HEK293 (cell line): Measurements from ENCODE around the gene IL34.

ENCODE experiments used
- CTCF ChIA-PET: fragments of 350-600 bp; formaldehyde crosslinking; extraction: SDS; loops from one replicate; lab custom pipeline; 2021; ENCODE audit warnings: antibody characterized with exemption; lab: Yijun Ruan, JAX
- POLR2A ChIA-PET: fragments of 300-600 bp; formaldehyde crosslinking; extraction: SDS; loops from one replicate; lab custom pipeline; 2020; ENCODE audit warnings: antibody characterized with exemption, inconsistent platforms; lab: Yijun Ruan, JAX
- H3K27ac ChIP-seq: fragments of 200-500 bp; sonication (Bioruptor generic); 2 replicates; pipeline ENCODE4 v1.5.1; 2014; ENCODE audit warnings: low read depth, low read length, control low read depth, inconsistent platforms; ENCODE audit errors: extremely low read depth
- H3K36me3 ChIP-seq, 2 experiments: fragments of 200-500 bp in 1 of 2; sonication (Bioruptor generic) in 1 of 2; 1 replicate in 1 of 2; 2 replicates in 1 of 2; pipeline ENCODE4 v1.5.1; 2014 to 2017; ENCODE audit warnings: inconsistent platforms in 2 of 2, low read length in 2 of 2; ENCODE audit not compliant: control insufficient read depth in 2 of 2, insufficient read depth in 1 of 2
- H3K4me1 ChIP-seq: fragments of 200-500 bp; sonication (Bioruptor generic); 2 replicates; pipeline ENCODE4 v1.5.1; 2014; ENCODE audit warnings: mild to moderate bottlenecking, low read length, inconsistent platforms; ENCODE audit not compliant: control insufficient read depth, insufficient read depth
- H3K4me3 ChIP-seq: 2 replicates; pipeline ENCODE4 v1.5.1; 2011; ENCODE audit warnings: low read depth, mild to moderate bottlenecking, control low read depth, low read length, moderate library complexity
- H3K9me3 ChIP-seq: fragments of 200-500 bp; sonication (Bioruptor generic); 2 replicates; pipeline ENCODE4 v1.5.1; 2014; ENCODE audit warnings: low read depth, low read length, inconsistent platforms; ENCODE audit not compliant: control insufficient read depth, insufficient read depth
- ZBTB21 ChIP-seq: fragments of 450-650 bp; formaldehyde crosslinking; IDR thresholded peaks from 2 replicates; pipeline ENCODE4 v1.5.1; 2017; ENCODE audit warnings: missing biosample characterization, missing genetic modification characterization
- ZNF112 ChIP-seq: fragments of 450-650 bp; formaldehyde crosslinking; IDR thresholded peaks from 2 replicates; pipeline ENCODE4 v1.5.0; 2017; ENCODE audit warnings: missing biosample characterization, missing genetic modification characterization
- ZNF155 ChIP-seq: fragments of 450-650 bp; formaldehyde crosslinking; IDR thresholded peaks from 2 replicates; pipeline ENCODE4 v1.5.1; 2016; ENCODE audit warnings: missing biosample characterization, missing genetic modification characterization
- ZNF169 ChIP-seq: fragments of 450-650 bp; formaldehyde crosslinking; IDR thresholded peaks from 2 replicates; pipeline ENCODE4 v1.5.1; 2016; ENCODE audit warnings: missing biosample characterization, missing genetic modification characterization
- ZNF174 ChIP-seq: fragments of 450-650 bp; formaldehyde crosslinking; IDR thresholded peaks from 2 replicates; pipeline ENCODE4 v1.5.0; 2017; ENCODE audit warnings: missing biosample characterization, mild to moderate bottlenecking, missing genetic modification characterization
- ZNF211 ChIP-seq: fragments of 450-650 bp; formaldehyde crosslinking; IDR thresholded peaks from 2 replicates; pipeline ENCODE4 v1.5.1; 2016; ENCODE audit warnings: low read depth, missing biosample characterization, missing genetic modification characterization
- ZNF239 ChIP-seq: fragments of 450-650 bp; formaldehyde crosslinking; IDR thresholded peaks from 2 replicates; pipeline ENCODE4 v1.5.1; 2016; ENCODE audit warnings: missing biosample characterization, missing genetic modification characterization
- ZNF274 ChIP-seq, 2 experiments: fragments of 200-500 bp in 1 of 2; fragments of 450-650 bp in 1 of 2; sonication (Bioruptor generic) in 1 of 2; formaldehyde crosslinking in 1 of 2; IDR thresholded peaks; 2 replicates each; pipeline versions ENCODE4 v1.5.1 to v1.6.1; 2014 to 2016; ENCODE audit warnings: borderline replicate concordance in 1 of 2, inconsistent platforms in 1 of 2, low read length in 1 of 2, missing biosample characterization in 1 of 2, missing genetic modification characterization in 1 of 2
- ZNF433 ChIP-seq: fragments of 450-650 bp; formaldehyde crosslinking; IDR thresholded peaks from 2 replicates; pipeline ENCODE4 v1.5.1; 2016; ENCODE audit warnings: missing biosample characterization, missing genetic modification characterization, low read depth
- ZNF501 ChIP-seq: fragments of 450-650 bp; formaldehyde crosslinking; IDR thresholded peaks from 2 replicates; pipeline ENCODE4 v1.5.1; 2016; ENCODE audit warnings: missing biosample characterization, missing genetic modification characterization
- ZNF530 ChIP-seq: fragments of 450-650 bp; formaldehyde crosslinking; IDR thresholded peaks from 2 replicates; pipeline ENCODE4 v1.5.1; 2016; ENCODE audit warnings: low read depth, missing biosample characterization, missing genetic modification characterization
- ZNF571 ChIP-seq: fragments of 450-650 bp; formaldehyde crosslinking; IDR thresholded peaks from 2 replicates; pipeline ENCODE4 v1.5.0; 2017; ENCODE audit warnings: missing biosample characterization, missing genetic modification characterization
- ZNF600 ChIP-seq: fragments of 450-650 bp; formaldehyde crosslinking; IDR thresholded peaks from 2 replicates; pipeline ENCODE4 v1.5.1; 2016; ENCODE audit warnings: missing biosample characterization, missing genetic modification characterization
- ZNF776 ChIP-seq: fragments of 450-650 bp; formaldehyde crosslinking; IDR thresholded peaks from 2 replicates; pipeline ENCODE4 v1.5.0; 2017; ENCODE audit warnings: missing biosample characterization, missing genetic modification characterization, borderline replicate concordance
- ZNF791 ChIP-seq: fragments of 450-650 bp; formaldehyde crosslinking; IDR thresholded peaks from 2 replicates; pipeline ENCODE4 v1.5.1; 2016; ENCODE audit warnings: missing biosample characterization, missing genetic modification characterization
- ZNF792 ChIP-seq: fragments of 450-650 bp; formaldehyde crosslinking; IDR thresholded peaks from 2 replicates; pipeline ENCODE4 v1.5.1; 2016; ENCODE audit warnings: missing biosample characterization, missing genetic modification characterization
- ZSCAN30 ChIP-seq: fragments of 450-650 bp; IDR thresholded peaks from 2 replicates; pipeline ENCODE4 v1.5.1; 2018; ENCODE audit warnings: missing biosample characterization, mild to moderate bottlenecking, missing genetic modification characterization, moderate library complexity
- TF ChIP-seq, protein P1 (sequence below): fragments of 450-650 bp; formaldehyde crosslinking; IDR thresholded peaks from 2 replicates; pipeline ENCODE4 v1.5.1; 2016; ENCODE audit warnings: missing biosample characterization, missing genetic modification characterization
- TF ChIP-seq, protein P2 (sequence below): fragments of 450-650 bp; formaldehyde crosslinking; IDR thresholded peaks from 2 replicates; pipeline ENCODE4 v1.5.1; 2017; ENCODE audit warnings: missing biosample characterization, missing genetic modification characterization
- TF ChIP-seq, protein P3 (sequence below): fragments of 450-650 bp; formaldehyde crosslinking; IDR thresholded peaks from 2 replicates; pipeline ENCODE4 v1.5.1; 2017; ENCODE audit warnings: missing biosample characterization, missing genetic modification characterization
- TF ChIP-seq, protein P4 (sequence below): fragments of 450-650 bp; formaldehyde crosslinking; IDR thresholded peaks from 2 replicates; pipeline ENCODE4 v1.5.1; 2016; ENCODE audit warnings: missing biosample characterization, missing genetic modification characterization, low read depth
- TF ChIP-seq, protein P5 (sequence below): fragments of 450-650 bp; formaldehyde crosslinking; IDR thresholded peaks from 2 replicates; pipeline ENCODE4 v1.5.1; 2016; ENCODE audit warnings: missing biosample characterization, missing genetic modification characterization

IL34 gene

DNA sequence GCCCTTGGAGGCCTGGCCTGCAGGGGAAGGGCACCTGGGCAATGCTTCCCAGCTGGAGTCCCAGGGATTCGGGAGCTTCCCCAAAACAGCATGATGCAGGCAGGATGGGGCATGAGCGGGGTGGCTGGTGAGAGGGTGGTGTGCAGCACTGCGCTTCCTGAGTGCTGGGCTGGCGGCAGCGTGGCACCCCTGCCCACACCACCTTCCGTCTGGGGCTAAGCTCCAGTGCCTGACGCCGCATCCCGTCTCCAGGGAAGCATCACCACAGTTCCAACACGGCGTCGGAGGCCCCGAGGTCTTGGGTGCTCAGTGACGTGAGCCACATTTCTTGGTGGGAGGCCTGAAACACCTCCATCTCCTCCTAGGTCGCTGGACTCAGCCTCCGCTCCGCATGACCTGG lies 53.3 kb downstream of the IL34 start:
- Histone ChIP-seq H3K4me1 (no peaks in the 10 kb centered on the region), H3K36me3 (peaks cover 0 to 5% of the 10 kb centered on the region in 2 experiments; a peak in 1 of 3 replicates), H3K9me3 (no peaks in the 10 kb centered on the region), H3K4me3 (no peak overlapping the region), H3K27ac (no peak overlapping the region)
- ChIA-PET POLR2A (no interaction called here), CTCF (no interaction called here)
- TF ChIP-seq, protein P1, sequence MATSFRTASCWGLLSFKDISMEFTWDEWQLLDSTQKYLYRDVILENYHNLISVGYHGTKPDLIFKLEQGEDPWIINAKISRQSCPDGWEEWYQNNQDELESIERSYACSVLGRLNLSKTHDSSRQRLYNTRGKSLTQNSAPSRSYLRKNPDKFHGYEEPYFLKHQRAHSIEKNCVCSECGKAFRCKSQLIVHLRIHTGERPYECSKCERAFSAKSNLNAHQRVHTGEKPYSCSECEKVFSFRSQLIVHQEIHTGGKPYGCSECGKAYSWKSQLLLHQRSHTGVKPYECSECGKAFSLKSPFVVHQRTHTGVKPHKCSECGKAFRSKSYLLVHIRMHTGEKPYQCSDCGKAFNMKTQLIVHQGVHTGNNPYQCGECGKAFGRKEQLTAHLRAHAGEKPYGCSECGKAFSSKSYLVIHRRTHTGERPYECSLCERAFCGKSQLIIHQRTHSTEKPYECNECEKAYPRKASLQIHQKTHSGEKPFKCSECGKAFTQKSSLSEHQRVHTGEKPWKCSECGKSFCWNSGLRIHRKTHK (tag by site-specific recombination) = no peak
- TF ChIP-seq ZNF530 (tag by site-specific recombination) = no peak
- TF ChIP-seq ZNF274 (IDR thresholded peaks at IDR 0.05; ENCODE audit: low read length) = no peak
- TF ChIP-seq ZNF274 (tag by site-specific recombination; IDR thresholded peaks at IDR 0.05; ENCODE audit: borderline replicate concordance) = no peak
- no peak for TF ChIP-seq ZNF501 (tag by site-specific recombination)
- TF ChIP-seq ZNF211 = no peak

DNA sequence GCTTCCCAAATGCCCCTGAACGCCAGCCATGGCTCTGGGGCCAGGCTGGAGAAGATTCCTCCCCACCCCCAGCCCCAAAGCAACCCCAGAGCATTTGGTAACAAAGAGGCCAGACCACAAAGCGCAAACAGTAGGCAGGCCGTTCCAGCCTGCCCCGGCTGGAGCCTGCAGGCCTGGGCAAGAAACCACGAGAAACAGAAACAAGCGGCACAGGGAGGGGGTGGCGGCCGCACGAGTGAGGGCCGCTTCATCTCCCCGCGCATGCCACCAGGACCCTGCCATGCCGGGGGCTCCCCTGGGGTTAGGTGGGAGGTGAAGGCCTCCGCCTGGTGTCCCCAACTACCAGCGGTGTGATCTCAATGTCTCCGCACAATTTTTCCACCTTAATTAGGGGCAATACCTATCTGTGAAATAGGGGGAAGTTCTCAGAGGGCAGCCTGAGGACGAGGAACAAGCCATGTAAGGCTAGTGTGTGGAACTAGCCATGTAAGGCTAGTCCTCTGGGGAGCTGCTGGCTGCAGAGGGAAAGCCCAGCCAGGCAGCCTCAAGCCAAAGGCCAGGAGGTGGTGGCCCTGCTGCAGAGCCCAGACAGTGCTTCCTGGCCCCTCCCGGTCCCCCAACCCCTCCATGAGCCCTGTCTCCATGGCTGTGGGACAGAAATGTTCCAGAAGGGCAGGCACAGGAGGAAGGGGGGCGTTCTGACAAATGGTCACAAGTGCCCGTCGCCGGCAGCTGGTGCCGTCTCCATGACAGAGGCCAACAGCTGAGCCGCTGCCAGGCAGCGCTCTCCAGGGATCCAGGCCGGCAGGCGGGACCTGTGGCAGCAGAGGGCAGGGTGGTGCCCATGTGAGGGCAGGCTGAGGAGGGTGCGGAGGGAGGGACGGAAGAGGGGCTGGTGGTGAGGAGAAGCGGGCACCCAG lies 54.0 kb downstream of the IL34 start:
- Histone ChIP-seq H3K4me3 (no peak overlapping the region), H3K4me1 (no peaks in the 10 kb centered on the region), H3K27ac (no peak overlapping the region), H3K9me3 (no peaks in the 10 kb centered on the region), H3K36me3 (peaks cover 0 to 5% of the 10 kb centered on the region in 2 experiments; a peak in 1 of 3 replicates)
- ChIA-PET POLR2A (no interaction called here), CTCF (no interaction called here)
- TF ChIP-seq ZNF791 (tag by site-specific recombination) (no peak), ZNF776 (tag by site-specific recombination) (no peak), ZBTB21 (no peak)

DNA sequence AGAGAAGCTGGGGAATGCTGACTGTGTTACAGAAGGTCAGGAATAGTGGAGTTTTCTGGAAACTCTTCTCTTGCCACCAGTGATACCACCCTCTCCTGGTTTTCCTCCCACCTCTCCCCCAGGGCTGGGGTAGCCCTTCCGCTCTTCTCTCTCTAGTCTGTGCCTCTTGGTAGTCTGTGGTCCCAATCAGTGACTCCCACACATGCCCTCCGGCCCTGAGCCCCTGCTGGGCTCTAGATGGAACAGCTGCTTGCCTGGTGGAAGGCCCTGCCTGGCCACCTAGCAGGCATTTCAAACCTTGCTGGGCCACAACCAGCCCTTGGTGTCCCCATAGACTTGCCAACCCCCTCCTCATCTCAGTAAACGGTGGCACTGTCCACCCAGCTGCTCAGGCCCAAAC lies 54.7 kb downstream of the IL34 start:
- CTCF ChIA-PET = no interaction called here
- H3K9me3 ChIP-seq = no peaks in the 10 kb centered on the region
- POLR2A ChIA-PET = no interaction called here
- H3K36me3 ChIP-seq = peaks cover 0 to 5% of the 10 kb centered on the region in 2 experiments; a peak in 1 of 3 replicates
- H3K27ac ChIP-seq = no peak overlapping the region
- H3K4me3 ChIP-seq = no peak overlapping the region
- H3K4me1 ChIP-seq = no peaks in the 10 kb centered on the region
- TF ChIP-seq, protein P2, sequence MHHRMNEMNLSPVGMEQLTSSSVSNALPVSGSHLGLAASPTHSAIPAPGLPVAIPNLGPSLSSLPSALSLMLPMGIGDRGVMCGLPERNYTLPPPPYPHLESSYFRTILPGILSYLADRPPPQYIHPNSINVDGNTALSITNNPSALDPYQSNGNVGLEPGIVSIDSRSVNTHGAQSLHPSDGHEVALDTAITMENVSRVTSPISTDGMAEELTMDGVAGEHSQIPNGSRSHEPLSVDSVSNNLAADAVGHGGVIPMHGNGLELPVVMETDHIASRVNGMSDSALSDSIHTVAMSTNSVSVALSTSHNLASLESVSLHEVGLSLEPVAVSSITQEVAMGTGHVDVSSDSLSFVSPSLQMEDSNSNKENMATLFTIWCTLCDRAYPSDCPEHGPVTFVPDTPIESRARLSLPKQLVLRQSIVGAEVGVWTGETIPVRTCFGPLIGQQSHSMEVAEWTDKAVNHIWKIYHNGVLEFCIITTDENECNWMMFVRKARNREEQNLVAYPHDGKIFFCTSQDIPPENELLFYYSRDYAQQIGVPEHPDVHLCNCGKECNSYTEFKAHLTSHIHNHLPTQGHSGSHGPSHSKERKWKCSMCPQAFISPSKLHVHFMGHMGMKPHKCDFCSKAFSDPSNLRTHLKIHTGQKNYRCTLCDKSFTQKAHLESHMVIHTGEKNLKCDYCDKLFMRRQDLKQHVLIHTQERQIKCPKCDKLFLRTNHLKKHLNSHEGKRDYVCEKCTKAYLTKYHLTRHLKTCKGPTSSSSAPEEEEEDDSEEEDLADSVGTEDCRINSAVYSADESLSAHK (tag by site-specific recombination) = no peak
- no peak for TF ChIP-seq ZNF112 (tag by site-specific recombination)
- TF ChIP-seq ZNF433 = no peak
- TF ChIP-seq ZSCAN30 (tag by site-specific recombination) = no peak
- no peak for TF ChIP-seq ZNF600
- TF ChIP-seq ZNF155 (tag by site-specific recombination) = no peak
- no peak for TF ChIP-seq ZNF571
- no peak for TF ChIP-seq ZNF169 (tag by site-specific recombination)
- no peak for TF ChIP-seq ZNF174
- TF ChIP-seq, protein P3, sequence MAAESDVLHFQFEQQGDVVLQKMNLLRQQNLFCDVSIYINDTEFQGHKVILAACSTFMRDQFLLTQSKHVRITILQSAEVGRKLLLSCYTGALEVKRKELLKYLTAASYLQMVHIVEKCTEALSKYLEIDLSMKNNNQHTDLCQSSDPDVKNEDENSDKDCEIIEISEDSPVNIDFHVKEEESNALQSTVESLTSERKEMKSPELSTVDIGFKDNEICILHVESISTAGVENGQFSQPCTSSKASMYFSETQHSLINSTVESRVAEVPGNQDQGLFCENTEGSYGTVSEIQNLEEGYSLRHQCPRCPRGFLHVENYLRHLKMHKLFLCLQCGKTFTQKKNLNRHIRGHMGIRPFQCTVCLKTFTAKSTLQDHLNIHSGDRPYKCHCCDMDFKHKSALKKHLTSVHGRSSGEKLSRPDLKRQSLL (tag by site-specific recombination) = no peak
- TF ChIP-seq, protein P4, sequence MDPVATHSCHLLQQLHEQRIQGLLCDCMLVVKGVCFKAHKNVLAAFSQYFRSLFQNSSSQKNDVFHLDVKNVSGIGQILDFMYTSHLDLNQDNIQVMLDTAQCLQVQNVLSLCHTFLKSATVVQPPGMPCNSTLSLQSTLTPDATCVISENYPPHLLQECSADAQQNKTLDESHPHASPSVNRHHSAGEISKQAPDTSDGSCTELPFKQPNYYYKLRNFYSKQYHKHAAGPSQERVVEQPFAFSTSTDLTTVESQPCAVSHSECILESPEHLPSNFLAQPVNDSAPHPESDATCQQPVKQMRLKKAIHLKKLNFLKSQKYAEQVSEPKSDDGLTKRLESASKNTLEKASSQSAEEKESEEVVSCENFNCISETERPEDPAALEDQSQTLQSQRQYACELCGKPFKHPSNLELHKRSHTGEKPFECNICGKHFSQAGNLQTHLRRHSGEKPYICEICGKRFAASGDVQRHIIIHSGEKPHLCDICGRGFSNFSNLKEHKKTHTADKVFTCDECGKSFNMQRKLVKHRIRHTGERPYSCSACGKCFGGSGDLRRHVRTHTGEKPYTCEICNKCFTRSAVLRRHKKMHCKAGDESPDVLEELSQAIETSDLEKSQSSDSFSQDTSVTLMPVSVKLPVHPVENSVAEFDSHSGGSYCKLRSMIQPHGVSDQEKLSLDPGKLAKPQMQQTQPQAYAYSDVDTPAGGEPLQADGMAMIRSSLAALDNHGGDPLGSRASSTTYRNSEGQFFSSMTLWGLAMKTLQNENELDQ (tag by site-specific recombination) = no peak
- TF ChIP-seq ZNF239 (tag by site-specific recombination) = no peak
- no peak for TF ChIP-seq ZNF792 (tag by site-specific recombination)
- TF ChIP-seq, protein P5, sequence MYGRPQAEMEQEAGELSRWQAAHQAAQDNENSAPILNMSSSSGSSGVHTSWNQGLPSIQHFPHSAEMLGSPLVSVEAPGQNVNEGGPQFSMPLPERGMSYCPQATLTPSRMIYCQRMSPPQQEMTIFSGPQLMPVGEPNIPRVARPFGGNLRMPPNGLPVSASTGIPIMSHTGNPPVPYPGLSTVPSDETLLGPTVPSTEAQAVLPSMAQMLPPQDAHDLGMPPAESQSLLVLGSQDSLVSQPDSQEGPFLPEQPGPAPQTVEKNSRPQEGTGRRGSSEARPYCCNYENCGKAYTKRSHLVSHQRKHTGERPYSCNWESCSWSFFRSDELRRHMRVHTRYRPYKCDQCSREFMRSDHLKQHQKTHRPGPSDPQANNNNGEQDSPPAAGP (tag by site-specific recombination) = no peak
